ENCODE measurements around the gene ADCK1.

GRCh38 chr14:77973246-77973645 is 173.3 kb downstream of the ADCK1 start:
- no peak for TF ChIP-seq CTCF (IDR thresholded peaks at IDR 0.05)
- TF ChIP-seq POLR2A (IDR thresholded peaks at IDR 0.05): no peak

Data from transverse colon (tissue), 3 donors.